GM12878 (cell line): ENCODE measurements around the gene DNMT1. TPM values are rescaled to one million over a fixed set of nuclear protein-coding genes. Genes with fewer than 3 reads are reported as not detected.
A peak's percentile ranks its signal among the peaks of the same experiment; 100 is the strongest.

Experiments used
- ATAC-seq: fragments of 200-7000 bp; cut with Tn5 transposase; 3 replicates; pipeline ENCODE4 v1.9.1; 2020; ENCODE audit warnings: mild to moderate bottlenecking, moderate library complexity
- BruUV-seq: library from RNA; stranded (reverse); fragments of 400-500 nt; replicated peaks from 2 replicates; lab custom pipeline; 2021; lab: Mats Ljungman, UMichigan
- CTCF ChIA-PET: fragments of 300-600 bp; sonication (Branson Sonifier 250); formaldehyde crosslinking; extraction: SDS; loops from one replicate; lab custom pipeline; 2021; ENCODE audit warnings: inconsistent platforms; lab: Yijun Ruan, JAX
- POLR2A ChIA-PET: fragments of 350-600 bp; formaldehyde crosslinking; extraction: SDS; loops from one replicate; lab custom pipeline; 2021; ENCODE audit warnings: inconsistent platforms; lab: Charles Lee
- RAD21 ChIA-PET: fragments of 300-600 bp; sonication (Branson Sonifier 250); formaldehyde crosslinking; loops from one replicate; lab custom pipeline; 2023; ENCODE audit warnings: antibody characterized with exemption; ENCODE audit not compliant: unreplicated experiment; lab: Charles Lee
- SMC1A ChIA-PET: fragments of 300-600 bp; sonication (Branson Sonifier 250); formaldehyde crosslinking; loops from one replicate; lab custom pipeline; 2023; ENCODE audit not compliant: unreplicated experiment, uncharacterized antibody; lab: Charles Lee
- DNase-seq: peaks from one replicate; pipeline ENCODE4 v3.0.0-alpha.2; 2011; ENCODE audit warnings: low read depth, low spot score
- FAIRE-seq: peaks from 3 replicates; lab custom pipeline; 2011; peaks lifted over from hg19 to GRCh38; lab: Jason Lieb, UNC
- H2AFZ ChIP-seq: 2 replicates; pipeline ENCODE4 v1.6.0; 2011; ENCODE audit warnings: low read depth, low read length, control low read depth; ENCODE audit not compliant: control insufficient read depth
- H3K27ac ChIP-seq: 2 replicates; pipeline ENCODE4 v1.5.1; 2011; ENCODE audit warnings: control low read depth; ENCODE audit not compliant: control insufficient read depth, insufficient read depth
- H3K27me3 ChIP-seq, 2 experiments: replicated peaks in 1 of 2; 2 replicates each; pipeline versions ENCODE4 v1.6.0 to v1.6.1; 2011; ENCODE audit warnings: low read length in 1 of 2; ENCODE audit not compliant: control insufficient read depth in 2 of 2, insufficient read depth in 2 of 2
- H3K36me3 ChIP-seq, 2 experiments: 2 replicates each; pipeline ENCODE4 v1.5.1; 2011; ENCODE audit warnings: low read length in 1 of 2; ENCODE audit not compliant: control insufficient read depth in 2 of 2, insufficient read depth in 2 of 2
- H3K4me1 ChIP-seq: 2 replicates; pipeline ENCODE4 v1.6.1; 2011; ENCODE audit warnings: mild to moderate bottlenecking, low read length, moderate library complexity, mixed read lengths; ENCODE audit not compliant: control insufficient read depth, insufficient read depth
- H3K4me2 ChIP-seq: 2 replicates; pipeline ENCODE4 v1.6.0; 2011; ENCODE audit warnings: control low read depth; ENCODE audit not compliant: control insufficient read depth, insufficient read depth
- H3K4me3 ChIP-seq: fragments of 200-600 bp; sonication (generic); 2 replicates; pipeline ENCODE4 v1.5.1; 2016
- H3K79me2 ChIP-seq: 2 replicates; pipeline ENCODE4 v1.6.0; 2011; ENCODE audit warnings: low read length; ENCODE audit not compliant: control insufficient read depth, insufficient read depth
- H3K9ac ChIP-seq: 2 replicates; pipeline ENCODE4 v1.8.0; 2011; ENCODE audit warnings: low read length, control low read depth, mixed read lengths; ENCODE audit not compliant: control insufficient read depth, insufficient read depth
- H3K9me3 ChIP-seq: replicated peaks from 3 replicates; pipeline ENCODE4 v1.5.1; 2011; ENCODE audit warnings: mild to moderate bottlenecking, low read length; ENCODE audit not compliant: control insufficient read depth, insufficient read depth
- H4K20me1 ChIP-seq: 2 replicates; pipeline ENCODE4 v1.6.0; 2011; ENCODE audit not compliant: control insufficient read depth, insufficient read depth
- BHLHE40 ChIP-seq, 2 experiments: fragments of 450-650 bp in 1 of 2; IDR thresholded peaks; 2 replicates each; pipeline ENCODE4 v1.6.1; 2011 to 2017; ENCODE audit warnings: low read depth in 2 of 2, borderline replicate concordance in 1 of 2, improper control_type of control experiment in 1 of 2, low read length in 1 of 2, mild to moderate bottlenecking in 1 of 2
- CBFB ChIP-seq: IDR thresholded peaks from 2 replicates; pipeline ENCODE4 v1.6.1; 2016; ENCODE audit warnings: antibody characterized with exemption, low read depth
- CHD1 ChIP-seq: IDR thresholded peaks from 2 replicates; pipeline ENCODE4 v1.6.1; 2012; ENCODE audit warnings: low read depth, low read length, improper control_type of control experiment
- EGR1 ChIP-seq, 2 experiments: IDR thresholded peaks; 1 replicate in 1 of 2; 2 replicates in 1 of 2; pipeline ENCODE4 v1.6.1; 2011 to 2012; ENCODE audit warnings: low read depth in 2 of 2, low read length in 2 of 2, borderline replicate concordance in 1 of 2, mild to moderate bottlenecking in 1 of 2, moderate library complexity in 1 of 2
- EZH2 ChIP-seq: IDR thresholded peaks from 2 replicates; pipeline ENCODE4 v1.6.1; 2012; ENCODE audit warnings: low read depth, mild to moderate bottlenecking, control low read depth, inconsistent platforms, low read length, borderline replicate concordance; ENCODE audit not compliant: control insufficient read depth
- FOXK2 ChIP-seq: fragments of 450-650 bp; IDR thresholded peaks from 2 replicates; pipeline ENCODE4 v1.6.1; 2017; ENCODE audit warnings: mild to moderate bottlenecking, moderate library complexity
- HCFC1 ChIP-seq: fragments of 150-350 bp; IDR thresholded peaks from 2 replicates; pipeline ENCODE4 v1.6.1; 2014; ENCODE audit warnings: low read length
- HDAC6 ChIP-seq: fragments of 200-600 bp; sonication (generic); IDR thresholded peaks from one replicate; pipeline ENCODE4 v1.8.0; 2017; ENCODE audit warnings: antibody characterized with exemption; ENCODE audit not compliant: unreplicated experiment
- JUNB ChIP-seq: IDR thresholded peaks from 2 replicates; pipeline ENCODE4 v1.6.1; 2016; ENCODE audit warnings: antibody characterized with exemption, mild to moderate bottlenecking
- NFYA ChIP-seq: IDR thresholded peaks from 2 replicates; pipeline ENCODE4 v1.6.1; 2011; ENCODE audit warnings: low read depth, mild to moderate bottlenecking, low read length, improper control_type of control experiment, borderline replicate concordance
- NR2C1 ChIP-seq: fragments of 450-650 bp; IDR thresholded peaks from 2 replicates; pipeline ENCODE4 v1.6.1; 2017; ENCODE audit warnings: antibody characterized with exemption, mild to moderate bottlenecking, moderate library complexity
- PAX8 ChIP-seq: fragments of 450-650 bp; IDR thresholded peaks from 2 replicates; pipeline ENCODE4 v1.6.1; 2017; ENCODE audit warnings: mild to moderate bottlenecking, moderate library complexity
- POLR2AphosphoS5 ChIP-seq: IDR thresholded peaks from 2 replicates; pipeline ENCODE4 v1.6.1; 2011; ENCODE audit warnings: mild to moderate bottlenecking, low read length, inconsistent platforms
- RAD21 ChIP-seq: IDR thresholded peaks from 2 replicates; pipeline ENCODE4 v1.6.1; 2011; ENCODE audit warnings: mild to moderate bottlenecking, low read depth, low read length, moderate library complexity; ENCODE audit not compliant: insufficient read depth
- RBBP5 ChIP-seq: fragments of 200-600 bp; sonication (generic); conservative IDR thresholded peaks from 2 replicates; pipeline ENCODE4 v1.6.1; 2016
- SMARCA5 ChIP-seq: fragments of 450-650 bp; IDR thresholded peaks from 2 replicates; pipeline ENCODE4 v1.6.1; 2017; ENCODE audit warnings: mild to moderate bottlenecking
- SMC3 ChIP-seq: IDR thresholded peaks from 2 replicates; pipeline ENCODE4 v1.6.1; 2011; ENCODE audit warnings: low read length, improper control_type of control experiment, borderline replicate concordance
- TARDBP ChIP-seq: IDR thresholded peaks from 2 replicates; pipeline ENCODE4 v1.6.1; 2016; ENCODE audit warnings: borderline replicate concordance
- TCF3 ChIP-seq: IDR thresholded peaks from 2 replicates; pipeline ENCODE4 v1.6.1; 2012; ENCODE audit warnings: low read depth, mild to moderate bottlenecking, low read length, borderline replicate concordance; ENCODE audit not compliant: insufficient read depth
- YBX1 ChIP-seq: fragments of 450-650 bp; IDR thresholded peaks from 2 replicates; pipeline ENCODE4 v1.6.1; 2016; ENCODE audit warnings: antibody characterized with exemption
- WGBS: methylation state at CpG from one replicate; pipeline ENCODE4 v1.1.6; 2016; ENCODE audit warnings: low lambda C conversion rate; ENCODE audit not compliant: insufficient replicate concordance, insufficient coverage; ENCODE audit errors: missing lambda C conversion rate; 5-methylcytosine and 5-hydroxymethylcytosine counted together
- in situ Hi-C: fragments of 300-500 bp; cut with MboI; formaldehyde crosslinking; loops from 9 replicates; pipeline ENCODE4 v1.14.3; 2018; ENCODE audit warnings: mixed read lengths
- intact Hi-C: fragments of 100-400 bp; cut with micrococcal nuclease; formaldehyde crosslinking; loops from one replicate; pipeline ENCODE4 v1.14.2; 2022; ENCODE audit not compliant: unreplicated experiment
- polyA plus RNA-seq, 11 experiments: library from polyadenylated mRNA; depleted of rRNA in 4 of 11; unstranded in 6 of 11; stranded (reverse) in 5 of 11; fragments of >200 nt; fragmentation: Nextera tagmentation in 4 of 11; fragmentation: Illumina TruSeq in 1 of 11; extraction: Ambion mirVana in 4 of 11; extraction: Trizol in 1 of 11; gene quantifications; 1 replicate in 1 of 11; 2 replicates in 10 of 11; pipeline versions ENCODE4 v1.2.1 to v1.2.3, GENCODE V29; 2011 to 2016; ENCODE audit warnings: inconsistent platforms in 2 of 11, missing spikeins in 2 of 11, low read depth in 1 of 11
- total RNA-seq, 4 experiments: library from RNA; depleted of rRNA in 3 of 4; stranded (reverse); fragments of >200 nt in 3 of 4; fragmentation: Illumina TruSeq in 1 of 4; extraction: Trizol in 1 of 4; gene quantifications; 2 replicates each; pipeline versions ENCODE4 v1.2.1 to v1.2.3, GENCODE V29; 2013 to 2021
- TF ChIP-seq, protein P1 (sequence below): fragments of 450-650 bp; IDR thresholded peaks from 2 replicates; pipeline ENCODE4 v1.6.1; 2014; ENCODE audit warnings: mild to moderate bottlenecking

The DNMT1 gene
- total and polyA plus RNA-seq, 10 of the 15 experiments (the other 5 are each of a cell fraction or from before 2014, with no cell fraction given), result 70.0 to 290 (median 133) TPM

DNA sequence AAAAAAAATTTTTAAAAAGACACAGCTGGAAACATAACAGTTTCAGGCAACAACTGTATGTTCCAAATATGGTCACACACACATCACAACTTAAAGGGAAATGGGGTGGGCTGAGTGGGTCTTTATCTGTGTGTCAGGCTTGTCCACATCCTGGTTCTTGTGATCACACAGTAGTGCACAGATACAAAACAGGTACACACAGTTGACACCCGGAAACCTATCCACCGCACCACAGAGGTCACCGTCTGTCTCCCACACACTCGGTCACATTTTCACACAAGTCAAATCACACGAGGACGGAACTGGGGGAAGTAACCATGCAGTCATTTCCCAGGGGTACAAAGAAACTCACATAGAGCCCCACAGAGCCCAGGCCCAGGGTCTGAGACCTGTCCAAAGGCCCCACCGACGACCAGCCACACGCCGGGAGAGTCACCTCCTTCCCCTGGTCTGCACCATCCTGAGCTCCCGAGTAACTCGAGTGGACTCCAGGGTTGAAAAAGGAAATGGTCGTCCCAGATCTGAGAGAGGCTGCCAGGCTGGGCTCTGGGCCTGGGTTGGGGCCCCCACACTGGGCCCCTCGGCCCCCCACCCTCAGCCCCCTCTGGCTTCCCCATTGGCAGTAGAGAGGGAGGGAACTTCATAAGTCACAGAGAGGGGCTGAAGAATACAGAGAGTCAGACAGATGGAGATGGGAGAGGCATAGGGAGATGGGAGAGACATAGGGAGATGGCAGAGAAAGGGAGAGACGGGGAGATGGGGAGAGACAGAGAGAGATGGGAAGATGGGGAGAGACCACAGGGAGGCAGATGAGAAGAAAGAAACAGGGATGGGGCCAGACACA, 89.9 kb downstream of the DNMT1 start:
- SMC1A ChIA-PET, result interaction anchor here (0.7 to 11.1 kb wide), 13 partner anchors 8 to 307 kb away, joined by 3 to 150 read pairs (median 5); partner anchors contain the start of gene P2RY11
- Histone ChIP-seq H3K27me3 (no peaks in the 10 kb centered on the region), H3K36me3 (peaks cover 17 to 18% of the 10 kb centered on the region in 2 experiments; a peak in 3 of 4 replicates), H3K4me2 (peak overlapping the region; percentile 94), H4K20me1 (no peaks in the 10 kb centered on the region), H3K9ac (peak overlapping the region; percentile 95), H3K4me3 (peak overlapping the region; percentile 58), H3K4me1 (peaks cover 48% of the 10 kb centered on the region), H3K79me2 (peaks cover 42% of the 10 kb centered on the region), H3K9me3 (no peaks in the 10 kb centered on the region), H2AFZ (no peak overlapping the region), H3K27ac (peak overlapping the region; percentile 100)
- ATAC-seq (peak; percentile 59), FAIRE-seq (peak; percentile 96), DNase-seq (peak; percentile 100)
- POLR2A ChIA-PET, result interaction anchor here (0.7 to 4.6 kb wide), 13 partner anchors 9 to 1474 kb away, joined by 3 to 58 read pairs (median 5); partner anchors contain the start of genes DNMT1, P2RY11 and S1PR2
- intact Hi-C loops, result loop anchor here (2.0 to 10.0 kb wide), 2 partner anchors 132 to 280 kb away; partner anchors contain the start of gene TYK2
- RAD21 ChIA-PET, result interaction anchor here (0.6 to 9.6 kb wide), 17 partner anchors 9 to 323 kb away, joined by 3 to 166 read pairs (median 4); partner anchors contain the start of genes EIF3G, ICAM1, MRPL4 and P2RY11
- in situ Hi-C loops, result loop anchor here (5.0 kb wide), 1 partner anchor 132 kb away; no protein-coding TSS in a partner anchor
- CTCF ChIA-PET, result interaction anchor here (0.9 to 9.5 kb wide), 10 partner anchors 7 to 166 kb away, joined by 3 to 171 read pairs (median 5); partner anchors contain the start of genes ICAM1, MRPL4 and P2RY11
- 2% methylated on average over 14 of the region's 15 CpGs for WGBS
- no TSS peak for BruUV-seq
- TF ChIP-seq CBFB (peak; percentile 83), SMC3 (peak; percentile 27; the same call in 1 of the 2 replicates), NFYA (no peak), TCF3 (no peak), HCFC1 (no peak), FOXK2 (no peak), PAX8 (peak; percentile 89; the same call in 1 of the 2 replicates), JUNB (no peak), RBBP5 (no peak), EZH2 (no peak), RAD21 (0 out of 2 replicates have a peak, but pooled peaks have one; percentile 7), EGR1 (IDR thresholded peaks at IDR 0.05; ENCODE audit: borderline replicate concordance in 1 of 2, low read depth in 2 of 2, low read length in 2 of 2) (no peak; a peak in 1 of 3 replicates), HDAC6 (no peak), NR2C1 (peak; percentile 49; the same call in 1 of the 2 replicates), BHLHE40 (IDR thresholded peaks at IDR 0.05; ENCODE audit: borderline replicate concordance in 1 of 2, low read depth in 2 of 2, low read length in 1 of 2) (peak; percentile 86 to 89), SMARCA5 (no peak), POLR2AphosphoS5 (peak; percentile 80), YBX1 (0 out of 2 replicates have a peak, but pooled peaks have one; percentile 22), CHD1 (0 out of 2 replicates have a peak, but pooled peaks have one; percentile 28), TARDBP (peak; percentile 40; the same call in 1 of the 2 replicates)
- TF ChIP-seq, protein P1, sequence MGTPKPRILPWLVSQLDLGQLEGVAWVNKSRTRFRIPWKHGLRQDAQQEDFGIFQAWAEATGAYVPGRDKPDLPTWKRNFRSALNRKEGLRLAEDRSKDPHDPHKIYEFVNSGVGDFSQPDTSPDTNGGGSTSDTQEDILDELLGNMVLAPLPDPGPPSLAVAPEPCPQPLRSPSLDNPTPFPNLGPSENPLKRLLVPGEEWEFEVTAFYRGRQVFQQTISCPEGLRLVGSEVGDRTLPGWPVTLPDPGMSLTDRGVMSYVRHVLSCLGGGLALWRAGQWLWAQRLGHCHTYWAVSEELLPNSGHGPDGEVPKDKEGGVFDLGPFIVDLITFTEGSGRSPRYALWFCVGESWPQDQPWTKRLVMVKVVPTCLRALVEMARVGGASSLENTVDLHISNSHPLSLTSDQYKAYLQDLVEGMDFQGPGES, result no peak
